ENCODE results near the gene EME1. TPM values are rescaled to one million over a fixed set of nuclear protein-coding genes. Genes with fewer than 3 reads are reported as not detected.

Gene EME1
- total and polyA plus RNA-seq, 2 of the 4 experiments (the other 2 are of a cell fraction) = 9.1 to 9.4 TPM

DNA sequence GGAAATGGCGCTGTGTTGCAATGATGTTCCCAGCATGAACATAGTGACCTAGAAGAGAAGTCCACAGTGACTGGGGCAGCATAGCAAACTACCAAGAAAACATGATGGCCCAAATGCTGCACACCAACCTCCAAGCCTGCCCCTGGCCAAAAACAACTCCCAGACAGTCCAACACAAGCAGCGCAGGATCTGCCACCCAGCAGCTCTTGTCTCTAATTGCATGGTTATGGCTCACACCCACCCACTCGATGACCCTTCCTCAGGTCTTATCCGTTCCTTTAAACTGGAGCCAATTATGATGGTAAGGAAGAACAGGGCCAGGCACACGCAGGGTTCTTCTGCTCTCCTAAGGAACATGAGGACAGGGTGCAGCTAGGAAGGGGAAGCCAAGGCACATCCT, 3.0 kb upstream of the EME1 start:
- H2BK120ac ChIP-seq (ENCODE audit: low read depth, low read length) = no peak overlapping the region
- H2AK5ac ChIP-seq (ENCODE audit: low read depth, low read length) = no peak overlapping the region
- intact Hi-C loops (cut with micrococcal nuclease) = no loop called here

More for the DNA sequence above, 3.0 kb upstream of the EME1 start:
- Histone ChIP-seq H3K4ac (ENCODE audit: low read depth, low read length) (no peak overlapping the region), H3K9ac (ENCODE audit: low read depth, low read length) (no peak overlapping the region), H3K9me3 (ENCODE audit: control insufficient read depth, insufficient read depth, low read length) (no peaks in the 10 kb centered on the region), H4K8ac (ENCODE audit: low read depth in 2 of 2, low read length in 2 of 2) (no peak overlapping the region), H3K27ac (ENCODE audit: insufficient read depth, low read length) (no peak overlapping the region), H3K23ac (ENCODE audit: low read depth, low read length) (no peak overlapping the region), H4K91ac (ENCODE audit: insufficient read depth, low read depth, low read length) (no peak overlapping the region), H3K27me3 (ENCODE audit: control insufficient read depth, insufficient read depth, low read length) (no peaks in the 10 kb centered on the region), H3K79me1 (ENCODE audit: low read depth in 1 of 2, low read length in 2 of 2) (peaks cover 33 to 60% of the 10 kb centered on the region in 2 experiments), H4K5ac (ENCODE audit: low read depth, low read length) (no peak overlapping the region), H2AK9ac (replicated peaks; ENCODE audit: low read depth, low read length, poor library complexity) (no peak overlapping the region), H3K9me1 (ENCODE audit: insufficient read depth, low read length) (peaks cover 7% of the 10 kb centered on the region; the same call in 1 of the 2 replicates), H2BK5ac (ENCODE audit: low read depth, low read length, poor library complexity, severe bottlenecking) (no peak overlapping the region), H3K4me2 (ENCODE audit: low read depth, low read length) (no peak overlapping the region), H3K4me1 (ENCODE audit: control insufficient read depth, insufficient read depth, low read length) (no peaks in the 10 kb centered on the region; the same call in 1 of the 2 replicates), H3K14ac (replicated peaks; ENCODE audit: low read depth, low read length) (no peak overlapping the region), H3K18ac (ENCODE audit: low read depth, low read length) (no peak overlapping the region), H3K36me3 (ENCODE audit: control insufficient read depth, insufficient read depth, low read length) (peaks cover 46% of the 10 kb centered on the region), H3K56ac (ENCODE audit: extremely low read depth, insufficient read depth, low read length) (no peak overlapping the region), H2BK15ac (ENCODE audit: low read depth, low read length) (no peak overlapping the region), H2BK20ac (ENCODE audit: low read depth, low read length) (no peak overlapping the region), H2AFZ (replicated peaks; ENCODE audit: low read length, poor library complexity) (no peak overlapping the region), H3K4me3 (ENCODE audit: insufficient read depth, low read depth, low read length) (no peak overlapping the region), H4K20me1 (ENCODE audit: insufficient read depth, low read length) (peaks cover 3% of the 10 kb centered on the region; the same call in 1 of the 2 replicates)
- in situ Hi-C loops (cut with MboI; ENCODE audit: low sequenced_read_pairs) (no loop called here), dilution Hi-C loops (cut with HindIII; ENCODE audit: low sequenced_read_pairs, unreplicated experiment) (no loop called here)
- ChIA-PET CTCF (interaction anchor here (1.8 kb wide), 1 partner anchor 8 kb away, joined by 7 read pairs; no protein-coding TSS in a partner anchor), POLR2A (ENCODE audit: unreplicated experiment) (no interaction called here)
- TF ChIP-seq, protein P1, sequence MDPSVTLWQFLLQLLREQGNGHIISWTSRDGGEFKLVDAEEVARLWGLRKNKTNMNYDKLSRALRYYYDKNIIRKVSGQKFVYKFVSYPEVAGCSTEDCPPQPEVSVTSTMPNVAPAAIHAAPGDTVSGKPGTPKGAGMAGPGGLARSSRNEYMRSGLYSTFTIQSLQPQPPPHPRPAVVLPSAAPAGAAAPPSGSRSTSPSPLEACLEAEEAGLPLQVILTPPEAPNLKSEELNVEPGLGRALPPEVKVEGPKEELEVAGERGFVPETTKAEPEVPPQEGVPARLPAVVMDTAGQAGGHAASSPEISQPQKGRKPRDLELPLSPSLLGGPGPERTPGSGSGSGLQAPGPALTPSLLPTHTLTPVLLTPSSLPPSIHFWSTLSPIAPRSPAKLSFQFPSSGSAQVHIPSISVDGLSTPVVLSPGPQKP (IDR thresholded peaks at IDR 0.05; ENCODE audit: borderline replicate concordance, low read depth, low read length) = no peak
- TF ChIP-seq MAFK (IDR thresholded peaks at IDR 0.05; ENCODE audit: low read depth, low read length) (no peak), CHD1 (IDR thresholded peaks at IDR 0.05; ENCODE audit: low read depth, low read length) (no peak), RFX5 (IDR thresholded peaks at IDR 0.05; ENCODE audit: low read depth, low read length) (no peak), SMC3 (IDR thresholded peaks at IDR 0.05; ENCODE audit: low read depth, low read length) (no peak), NFE2L2 (IDR thresholded peaks at IDR 0.05; ENCODE audit: low read depth, low read length) (no peak), MXI1 (IDR thresholded peaks at IDR 0.05; ENCODE audit: borderline replicate concordance, low read depth, low read length) (no peak), FOS (IDR thresholded peaks at IDR 0.05; ENCODE audit: low read depth, low read length) (no peak), BHLHE40 (IDR thresholded peaks at IDR 0.05; ENCODE audit: low read depth, low read length) (no peak), RAD21 (IDR thresholded peaks at IDR 0.05; ENCODE audit: low read length) (no peak), CEBPB (IDR thresholded peaks at IDR 0.05; ENCODE audit: low read depth, low read length) (no peak), MAZ (IDR thresholded peaks at IDR 0.05; ENCODE audit: borderline replicate concordance, low read depth, low read length) (no peak), POLR2A (IDR thresholded peaks at IDR 0.05; ENCODE audit: low read depth, low read length) (no peak)
- TF ChIP-seq, protein P2, sequence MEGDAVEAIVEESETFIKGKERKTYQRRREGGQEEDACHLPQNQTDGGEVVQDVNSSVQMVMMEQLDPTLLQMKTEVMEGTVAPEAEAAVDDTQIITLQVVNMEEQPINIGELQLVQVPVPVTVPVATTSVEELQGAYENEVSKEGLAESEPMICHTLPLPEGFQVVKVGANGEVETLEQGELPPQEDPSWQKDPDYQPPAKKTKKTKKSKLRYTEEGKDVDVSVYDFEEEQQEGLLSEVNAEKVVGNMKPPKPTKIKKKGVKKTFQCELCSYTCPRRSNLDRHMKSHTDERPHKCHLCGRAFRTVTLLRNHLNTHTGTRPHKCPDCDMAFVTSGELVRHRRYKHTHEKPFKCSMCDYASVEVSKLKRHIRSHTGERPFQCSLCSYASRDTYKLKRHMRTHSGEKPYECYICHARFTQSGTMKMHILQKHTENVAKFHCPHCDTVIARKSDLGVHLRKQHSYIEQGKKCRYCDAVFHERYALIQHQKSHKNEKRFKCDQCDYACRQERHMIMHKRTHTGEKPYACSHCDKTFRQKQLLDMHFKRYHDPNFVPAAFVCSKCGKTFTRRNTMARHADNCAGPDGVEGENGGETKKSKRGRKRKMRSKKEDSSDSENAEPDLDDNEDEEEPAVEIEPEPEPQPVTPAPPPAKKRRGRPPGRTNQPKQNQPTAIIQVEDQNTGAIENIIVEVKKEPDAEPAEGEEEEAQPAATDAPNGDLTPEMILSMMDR (conservative IDR thresholded peaks at IDR 0.05; ENCODE audit: low read depth, low read length) = no peak
- TF ChIP-seq, protein P3, sequence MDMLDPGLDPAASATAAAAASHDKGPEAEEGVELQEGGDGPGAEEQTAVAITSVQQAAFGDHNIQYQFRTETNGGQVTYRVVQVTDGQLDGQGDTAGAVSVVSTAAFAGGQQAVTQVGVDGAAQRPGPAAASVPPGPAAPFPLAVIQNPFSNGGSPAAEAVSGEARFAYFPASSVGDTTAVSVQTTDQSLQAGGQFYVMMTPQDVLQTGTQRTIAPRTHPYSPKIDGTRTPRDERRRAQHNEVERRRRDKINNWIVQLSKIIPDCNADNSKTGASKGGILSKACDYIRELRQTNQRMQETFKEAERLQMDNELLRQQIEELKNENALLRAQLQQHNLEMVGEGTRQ (IDR thresholded peaks at IDR 0.05; ENCODE audit: low read depth, low read length) = no peak
- BruUV-seq (replicated peaks) = no TSS peak
- ATAC-seq (ENCODE audit: low read depth) (no peak), DNase-seq (no peak)
- WGBS, 2 experiments (ENCODE audit: extremely low coverage in 2 of 2, insufficient read length in 1 of 2) = 80% methylated on average over 1 of the region's 5 CpGs; no CpG with 5 or more reads in 1 of the 2 experiments
